ENCODE results near the gene NPAS2.

GRCh38 chr2:100806550-100806949 lies 13.4 kb upstream of the NPAS2 start:
- TF ChIP-seq CTCF (conservative IDR thresholded peaks at IDR 0.05) (no peak), ZFX (IDR thresholded peaks at IDR 0.05) (no peak)

All from C4-2B (cell line).